Osteoblast (primary cell): Measurements from ENCODE around the gene BRAF. TPM values are rescaled to one million over a fixed set of nuclear protein-coding genes. Genes with fewer than 3 reads are reported as not detected.
"Not testable (repeated sequence)": the region's sequence is repeated elsewhere in the genome, so short reads cannot be mapped to it uniquely, and the experiment has no call there.

Experiments
- DNase-seq: peaks from one replicate; pipeline ENCODE4 v3.0.0; 2011; ENCODE audit warnings: low spot score, mixed read lengths; ENCODE audit not compliant: insufficient read length; ENCODE audit errors: missing footprints
- H2AFZ ChIP-seq: 2 replicates; pipeline ENCODE4 v1.6.0; 2011; ENCODE audit warnings: mild to moderate bottlenecking, low read length
- H3K27ac ChIP-seq: 2 replicates; pipeline ENCODE4 v1.5.1; 2011; ENCODE audit warnings: mild to moderate bottlenecking, low read depth, low read length, moderate library complexity
- H3K27me3 ChIP-seq: 2 replicates; pipeline ENCODE4 v1.6.0; 2012; ENCODE audit warnings: mild to moderate bottlenecking, control low read depth, inconsistent platforms, low read length, moderate library complexity; ENCODE audit not compliant: insufficient read depth
- H3K36me3 ChIP-seq: 2 replicates; pipeline ENCODE4 v1.5.1; 2011; ENCODE audit warnings: mild to moderate bottlenecking, low read length, control low read depth, moderate library complexity; ENCODE audit not compliant: insufficient read depth
- H3K4me1 ChIP-seq: 2 replicates; pipeline ENCODE4 v1.5.1; 2011; ENCODE audit warnings: mild to moderate bottlenecking, low read length, control low read depth, moderate library complexity; ENCODE audit not compliant: insufficient read depth
- H3K4me2 ChIP-seq: 2 replicates; pipeline ENCODE4 v1.6.0; 2011; ENCODE audit warnings: mild to moderate bottlenecking, low read length; ENCODE audit not compliant: insufficient read depth
- H3K4me3 ChIP-seq: fragments of 200-600 bp; sonication (generic); 3 replicates; pipeline ENCODE4 v1.5.1; 2012; ENCODE audit warnings: mild to moderate bottlenecking, low read length, inconsistent platforms; ENCODE audit not compliant: insufficient read depth
- H3K79me2 ChIP-seq: 2 replicates; pipeline ENCODE4 v1.6.0; 2012; ENCODE audit warnings: mild to moderate bottlenecking, low read length, control low read depth, inconsistent platforms; ENCODE audit not compliant: insufficient read depth
- H3K9me3 ChIP-seq: 2 replicates; pipeline ENCODE4 v1.5.1; 2011; ENCODE audit warnings: low read depth, low read length, control low read depth
- H4K20me1 ChIP-seq: 2 replicates; pipeline ENCODE4 v1.6.0; 2012; ENCODE audit warnings: mild to moderate bottlenecking, low read length, control low read depth; ENCODE audit not compliant: insufficient read depth
- CTCF ChIP-seq: IDR thresholded peaks from 2 replicates; pipeline ENCODE4 v1.5.1; 2011; ENCODE audit warnings: mild to moderate bottlenecking, low read depth, low read length, moderate library complexity; ENCODE audit errors: extremely low read depth
- total RNA-seq: library from RNA; depleted of rRNA; stranded (reverse); fragments of >200 nt; gene quantifications from 2 replicates; pipeline ENCODE4 v1.2.3, GENCODE V29; 2012

BRAF gene
- total RNA-seq, 1 donor: 30.0 TPM

DNA sequence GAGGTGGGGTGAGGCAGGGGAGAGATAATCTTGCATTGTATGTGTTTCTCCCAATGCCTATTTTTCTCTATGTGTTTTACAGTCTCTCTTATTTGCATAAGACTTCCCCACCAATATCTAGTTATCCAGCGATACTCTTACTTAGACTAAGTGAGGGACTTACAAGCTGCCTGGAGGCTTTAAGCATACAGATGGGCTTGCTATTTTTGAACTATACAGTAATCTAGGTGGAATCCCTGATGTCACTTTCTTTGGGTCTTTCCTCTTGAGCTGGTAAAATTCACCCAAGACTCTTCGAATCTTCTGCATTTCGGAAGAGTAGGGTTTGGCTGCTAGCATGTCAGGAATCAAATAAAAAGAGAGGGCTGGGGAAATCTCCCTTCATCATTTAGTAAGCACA, 151.6 kb downstream of the BRAF start:
- DNase-seq: no peak
- Histone ChIP-seq H3K27ac (no peak overlapping the region), H3K27me3 (no peaks in the 10 kb centered on the region), H3K36me3 (peaks cover 15% of the 10 kb centered on the region), H3K4me2 (no peak overlapping the region), H3K79me2 (no peaks in the 10 kb centered on the region), H4K20me1 (no peaks in the 10 kb centered on the region), H2AFZ (no peak overlapping the region), H3K4me3 (no peak overlapping the region), H3K4me1 (no peaks in the 10 kb centered on the region), H3K9me3 (no peaks in the 10 kb centered on the region)
- TF ChIP-seq CTCF: no peak

GRCh38 chr7:140771826-140772225, 152.9 kb downstream of the BRAF start:
- H3K27me3 ChIP-seq: no peaks in the 10 kb centered on the region
- no peak for TF ChIP-seq CTCF
- DNase-seq: no peak
- H3K4me2 ChIP-seq: no peak overlapping the region
- H3K79me2 ChIP-seq: no peaks in the 10 kb centered on the region
- H3K27ac ChIP-seq: no peak overlapping the region
- no peaks in the 10 kb centered on the region for H4K20me1 ChIP-seq
- peaks cover 13% of the 10 kb centered on the region for H3K36me3 ChIP-seq
- H3K4me3 ChIP-seq: no peak overlapping the region
- no peaks in the 10 kb centered on the region for H3K4me1 ChIP-seq
- H3K9me3 ChIP-seq: no peaks in the 10 kb centered on the region
- no peak overlapping the region for H2AFZ ChIP-seq

- no peak overlapping the region for H2AFZ ChIP-seq
- no peak overlapping the region for H3K27ac ChIP-seq
- TF ChIP-seq CTCF: no peak
- H3K9me3 ChIP-seq: no peaks in the 10 kb centered on the region
- no peak for DNase-seq
- H4K20me1 ChIP-seq: no peaks in the 10 kb centered on the region
- no peaks in the 10 kb centered on the region for H3K4me1 ChIP-seq
- H3K4me3 ChIP-seq: no peak overlapping the region
- H3K79me2 ChIP-seq: no peaks in the 10 kb centered on the region
- H3K4me2 ChIP-seq: no peak overlapping the region
- H3K36me3 ChIP-seq: peaks cover 4% of the 10 kb centered on the region
- no peaks in the 10 kb centered on the region for H3K27me3 ChIP-seq
Measured at GRCh38 chr7:140769852-140770251, 154.9 kb downstream of the BRAF start.

DNA sequence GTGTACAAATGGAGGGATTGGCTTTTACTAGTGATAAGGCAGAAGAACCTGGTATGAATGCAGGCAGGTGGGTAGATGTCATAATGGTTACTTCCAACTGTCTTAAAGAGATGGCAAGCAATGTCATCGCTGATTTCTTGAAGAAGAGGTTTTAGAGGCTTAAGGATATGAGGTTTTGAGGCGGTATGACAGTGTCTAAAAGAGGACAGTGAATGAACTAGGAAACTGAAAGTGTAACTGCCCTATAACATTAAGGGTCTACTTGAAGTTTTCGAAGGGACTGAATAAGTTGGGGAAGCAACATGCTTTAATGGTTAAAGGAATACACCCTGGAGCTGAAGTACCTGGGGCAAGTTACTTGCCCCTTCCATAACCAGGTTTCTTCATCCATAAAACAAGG, 157.3 kb downstream of the BRAF start:
- no peak overlapping the region for H3K4me2 ChIP-seq
- H3K9me3 ChIP-seq: no peaks in the 10 kb centered on the region
- H3K27ac ChIP-seq: no peak overlapping the region
- TF ChIP-seq CTCF: no peak
- H3K4me3 ChIP-seq: no peak overlapping the region
- no peak for DNase-seq
- no peak overlapping the region for H2AFZ ChIP-seq
- H3K4me1 ChIP-seq: no peaks in the 10 kb centered on the region
- H3K27me3 ChIP-seq: no peaks in the 10 kb centered on the region
- H3K36me3 ChIP-seq: no peaks in the 10 kb centered on the region
- no peaks in the 10 kb centered on the region for H3K79me2 ChIP-seq
- no peaks in the 10 kb centered on the region for H4K20me1 ChIP-seq

DNA sequence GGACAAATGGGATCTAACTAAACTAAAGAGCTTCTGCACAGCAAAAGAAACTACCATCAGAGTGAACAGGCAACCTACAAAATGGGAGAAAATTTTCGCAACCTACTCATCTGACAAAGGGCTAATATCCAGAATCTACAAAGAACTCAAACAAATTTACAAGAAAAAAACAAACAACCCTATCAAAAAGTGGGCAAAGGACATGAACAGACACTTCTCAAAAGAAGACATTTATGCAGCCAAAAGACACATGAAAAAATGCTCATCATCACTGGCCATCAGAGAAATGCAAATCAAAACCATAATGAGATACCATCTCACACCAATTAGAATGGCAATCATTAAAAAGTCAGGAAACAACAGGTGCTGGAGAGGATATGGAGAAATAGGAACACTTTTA, 159.3 kb downstream of the BRAF start:
- not testable (repeated sequence) for H3K4me3 ChIP-seq, H4K20me1 ChIP-seq, DNase-seq, H3K9me3 ChIP-seq, H3K27ac ChIP-seq, H3K4me1 ChIP-seq, H3K4me2 ChIP-seq, H3K79me2 ChIP-seq, H3K36me3 ChIP-seq, H3K27me3 ChIP-seq, H2AFZ ChIP-seq

- not testable (repeated sequence) for H4K20me1 ChIP-seq, H2AFZ ChIP-seq, H3K9me3 ChIP-seq, H3K4me2 ChIP-seq, DNase-seq, H3K4me3 ChIP-seq, H3K79me2 ChIP-seq, H3K4me1 ChIP-seq, H3K27me3 ChIP-seq, H3K36me3 ChIP-seq, H3K27ac ChIP-seq
Measured at GRCh38 chr7:140763166-140763565, 161.6 kb downstream of the BRAF start.
